GM21825 (cell line): Measurements from ENCODE around the gene CCDC159.
"Not testable (repeated sequence)": the region's sequence is repeated elsewhere in the genome, so short reads cannot be mapped to it uniquely, and the experiment has no call there.

Source experiments
- ATAC-seq: cut with Tn5 transposase; IDR thresholded peaks from one replicate; pipeline ENCODE4 v1.9.1; 2021; ENCODE audit warnings: mild to moderate bottlenecking, moderate library complexity; ENCODE audit not compliant: unreplicated experiment

Gene CCDC159

DNA sequence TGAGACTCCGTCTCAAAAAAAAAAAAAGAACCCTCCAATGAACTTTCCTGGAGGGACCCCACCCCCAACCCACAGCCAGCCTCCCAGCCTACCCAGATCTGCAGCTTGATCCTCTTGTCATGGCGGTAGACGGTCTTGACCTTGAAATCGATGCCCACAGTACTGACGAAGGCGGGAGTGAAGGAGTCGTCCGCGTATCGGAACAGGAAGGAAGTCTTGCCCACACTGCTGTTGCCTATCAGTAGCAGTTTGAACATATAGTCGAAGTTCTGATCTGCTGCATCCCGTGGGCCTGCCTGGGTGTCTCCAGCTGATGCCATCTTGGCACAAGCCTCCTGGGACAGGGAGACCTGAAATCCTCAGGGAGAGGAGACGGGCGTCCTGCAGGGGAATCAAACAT, 9.2 kb upstream of the CCDC159 start:
- no peak for ATAC-seq

DNA sequence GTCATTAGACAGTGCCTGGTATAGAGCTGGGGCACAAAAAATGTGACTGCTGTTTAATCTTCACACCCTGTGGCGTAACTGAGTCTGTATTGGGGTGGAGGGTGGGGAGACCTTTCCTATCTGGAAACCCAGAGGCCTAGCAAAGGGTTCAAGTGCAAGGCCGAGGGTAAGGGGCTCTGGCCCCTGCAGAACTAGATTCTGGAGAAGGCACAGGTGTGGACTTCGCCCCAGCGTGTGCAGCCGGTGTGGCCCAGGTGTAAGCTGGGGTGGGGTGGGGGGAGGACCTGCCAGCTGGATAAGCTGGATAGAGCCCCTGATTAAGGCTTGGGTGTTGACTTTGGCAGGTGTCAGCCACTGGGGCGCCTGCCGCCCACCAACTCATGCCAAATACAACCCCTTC, 8.2 kb upstream of the CCDC159 start:
- no peak for ATAC-seq

- no peak for ATAC-seq
Measured at GRCh38 chr19:11338569-11339253, 7.6 kb upstream of the CCDC159 start.

DNA sequence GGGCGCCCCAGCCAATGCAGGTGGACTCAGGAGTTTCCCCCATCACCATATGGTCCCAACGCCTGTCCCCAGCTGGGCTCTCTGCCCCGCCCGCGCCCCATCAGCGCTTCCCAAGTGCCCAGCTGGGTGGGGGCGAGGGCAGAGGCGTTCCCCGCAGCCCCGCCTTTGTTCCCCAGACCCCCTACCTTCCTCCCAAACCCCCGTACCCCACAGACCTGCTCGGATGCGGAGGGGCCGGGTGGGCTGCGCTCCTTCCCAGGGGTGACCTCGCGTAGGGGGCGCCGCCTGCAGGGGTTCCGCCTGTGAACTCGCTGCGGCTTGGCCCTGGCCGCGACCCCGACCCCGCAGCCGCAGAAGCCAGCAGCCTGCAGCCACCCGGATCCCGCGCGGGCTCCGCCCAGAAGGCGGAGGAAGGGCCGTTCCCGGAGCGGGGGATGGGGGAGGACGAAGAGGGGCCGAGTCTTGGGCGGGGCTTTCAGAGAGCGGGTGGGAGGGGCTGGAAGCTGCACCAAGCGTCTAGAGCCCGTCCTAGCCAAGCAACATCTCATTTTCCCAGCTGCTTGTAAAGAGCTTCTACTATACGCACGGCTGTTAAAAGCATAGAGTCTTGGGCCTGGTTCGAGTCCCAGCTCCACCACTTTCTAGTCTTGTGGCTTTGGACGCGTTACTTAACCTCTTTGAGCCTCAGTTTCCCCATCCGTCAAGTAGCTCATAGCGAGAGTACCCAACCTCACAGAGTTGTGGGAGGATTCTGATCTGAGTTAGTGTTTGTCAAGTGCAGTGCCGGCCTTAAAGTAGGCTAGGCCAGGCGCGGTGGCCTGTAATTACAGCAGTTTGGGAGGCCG, 6.8 kb upstream of the CCDC159 start, which contains the start of gene RAB3D:
Gene RAB3D, minus strand, starts transcription at position 404 of the 845 bp plus-strand sequence. CDS start 2,258 bp downstream, outside the sequence.
- peak; percentile 65 for ATAC-seq

DNA sequence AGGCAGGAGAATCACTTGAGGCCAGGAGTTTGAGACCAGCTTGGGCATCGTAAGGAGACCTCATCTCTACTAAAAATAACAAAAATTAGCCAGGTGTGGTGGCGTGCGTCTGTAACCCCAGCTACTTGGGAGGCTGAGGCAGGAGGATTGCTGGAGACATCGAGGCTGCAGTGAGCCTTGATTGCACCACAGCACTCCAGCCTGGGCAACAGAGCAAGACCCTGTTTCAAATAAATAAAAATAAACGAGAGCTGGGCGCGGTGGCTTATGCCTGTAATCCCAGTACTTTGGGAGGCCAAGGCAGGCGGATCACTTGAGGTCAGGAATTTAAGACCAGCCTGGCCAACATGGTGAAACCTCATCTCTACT, 6.2 kb upstream of the CCDC159 start:
- ATAC-seq: not testable (repeated sequence)

GRCh38 chr19:11342429-11342828, 3.9 kb upstream of the CCDC159 start:
- ATAC-seq: no peak

DNA sequence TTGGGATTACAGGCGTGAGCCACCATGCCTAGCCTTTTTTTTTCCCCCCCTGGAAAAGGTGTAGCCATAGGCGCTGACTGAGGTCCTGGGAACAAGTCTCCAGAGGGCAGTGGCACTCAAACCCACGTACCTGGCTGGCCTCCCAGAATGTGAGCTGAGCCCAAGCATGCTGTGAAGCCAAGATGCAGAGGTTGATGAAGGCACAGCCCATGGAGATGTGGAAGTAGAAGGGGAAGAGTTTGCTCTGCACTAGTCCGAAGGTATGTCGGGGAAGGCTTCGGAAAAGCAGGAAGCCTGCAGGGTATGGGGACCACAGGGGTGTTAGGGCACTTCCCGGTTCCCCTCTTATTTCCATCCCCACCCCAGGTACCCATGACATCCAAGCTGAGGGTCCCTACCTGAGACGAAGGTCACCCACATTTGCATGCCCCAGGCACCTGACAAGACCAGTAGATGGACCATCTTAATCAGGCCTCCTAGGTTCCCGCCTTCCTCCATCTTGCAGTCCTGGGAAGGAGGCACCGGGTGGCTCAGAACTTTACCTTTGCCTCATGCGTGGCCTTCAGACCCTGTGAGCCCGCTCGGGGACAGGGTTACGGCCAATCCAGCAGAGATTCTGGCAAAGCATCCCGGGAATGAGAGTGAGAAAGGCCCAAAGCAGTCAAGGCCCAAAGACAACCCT, 1.1 kb upstream of the CCDC159 start:
- no peak for ATAC-seq

- no peak for ATAC-seq
Measured at GRCh38 chr19:11347546-11348039, 1.3 kb downstream of the CCDC159 start.

DNA sequence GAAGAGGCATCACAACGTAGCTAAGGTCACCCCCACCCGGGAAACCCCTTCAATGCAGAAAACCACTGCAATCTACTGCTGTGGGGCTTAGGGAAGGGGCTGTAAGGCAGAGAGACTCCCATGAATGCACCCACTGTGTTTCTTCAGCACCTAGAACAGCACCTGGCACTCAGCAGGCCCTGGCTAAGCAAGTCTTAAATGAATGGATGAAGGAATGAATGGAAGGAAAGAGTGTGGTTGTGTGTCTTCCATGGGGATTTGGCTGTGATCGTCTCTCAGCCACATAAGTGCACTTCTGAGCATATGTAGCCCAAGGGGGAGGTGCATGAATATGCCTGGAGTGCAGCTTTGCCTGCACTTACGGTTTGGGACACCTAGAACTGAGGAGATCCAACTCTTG, 2.9 kb downstream of the CCDC159 start:
- no peak for ATAC-seq

DNA sequence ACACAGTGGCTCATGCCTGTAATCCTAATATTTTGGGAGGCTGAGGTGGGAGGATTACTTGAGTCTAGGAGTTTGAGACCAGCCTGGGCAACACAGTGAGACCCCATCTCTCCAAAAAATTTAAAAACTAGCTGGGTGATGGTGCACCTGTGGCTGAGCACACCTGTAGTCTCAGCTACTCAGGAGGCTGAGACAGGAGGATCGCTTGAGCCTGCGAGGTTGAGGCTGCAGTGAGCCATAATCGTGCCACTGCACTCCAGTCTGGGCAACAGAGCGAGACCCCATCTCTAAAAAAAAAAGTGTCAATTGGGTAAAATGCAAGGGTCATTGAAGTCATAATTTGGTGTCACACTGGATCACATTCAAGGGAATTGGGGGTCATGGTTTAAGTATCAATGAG, 7.8 kb downstream of the CCDC159 start:
- not testable (repeated sequence) for ATAC-seq

DNA sequence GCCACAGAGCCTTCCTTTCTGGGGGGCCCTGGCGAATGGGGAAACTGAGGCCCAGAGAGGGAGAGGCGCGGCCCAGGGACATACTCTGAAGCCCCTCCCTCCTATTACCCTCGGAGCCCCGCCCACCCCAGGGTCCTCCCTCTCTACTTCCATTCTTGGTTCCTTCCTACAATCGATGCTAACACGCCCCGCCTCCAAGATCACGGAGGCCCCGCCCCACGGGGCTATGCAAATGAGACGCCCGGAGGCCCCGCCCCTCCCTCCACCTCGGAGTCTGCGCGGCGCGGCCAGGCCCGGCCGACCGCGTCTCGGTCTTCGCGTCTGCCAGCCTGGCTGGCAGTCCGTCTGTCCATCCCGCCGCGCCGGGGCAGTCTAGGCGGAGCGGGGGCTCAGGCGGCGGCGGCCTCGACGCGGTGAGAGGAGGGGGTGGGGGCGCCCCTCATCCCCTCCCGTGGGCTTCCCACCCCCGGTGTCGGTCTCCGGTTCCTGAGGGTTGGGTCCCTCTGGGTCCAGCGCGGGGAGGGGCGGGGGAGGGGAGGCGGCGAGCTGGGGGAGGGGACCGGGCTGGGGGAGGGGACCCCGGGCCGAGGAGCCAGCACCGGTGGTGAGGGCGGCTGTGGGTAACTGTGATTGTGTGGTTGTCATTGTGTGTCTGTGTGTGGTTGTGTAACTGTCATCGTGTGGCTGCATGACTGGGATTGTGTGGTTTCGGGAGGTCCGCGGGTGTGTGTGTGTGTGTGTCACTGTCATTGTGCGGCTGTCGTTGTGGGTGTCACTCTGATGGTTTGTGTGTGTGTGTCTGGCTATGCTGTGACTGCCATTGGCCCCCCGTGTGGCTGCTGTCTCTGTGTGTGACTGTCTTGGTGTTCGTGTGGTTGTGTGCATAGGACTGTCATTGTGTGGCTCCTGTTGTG, 9.1 kb downstream of the CCDC159 start, which contains the start of gene PLPPR2:
Gene PLPPR2, plus strand, starts transcription at position 273 of the 914 bp plus-strand sequence. CDS start 2,242 bp downstream, outside the sequence.
- ATAC-seq: peak; percentile 45

DNA sequence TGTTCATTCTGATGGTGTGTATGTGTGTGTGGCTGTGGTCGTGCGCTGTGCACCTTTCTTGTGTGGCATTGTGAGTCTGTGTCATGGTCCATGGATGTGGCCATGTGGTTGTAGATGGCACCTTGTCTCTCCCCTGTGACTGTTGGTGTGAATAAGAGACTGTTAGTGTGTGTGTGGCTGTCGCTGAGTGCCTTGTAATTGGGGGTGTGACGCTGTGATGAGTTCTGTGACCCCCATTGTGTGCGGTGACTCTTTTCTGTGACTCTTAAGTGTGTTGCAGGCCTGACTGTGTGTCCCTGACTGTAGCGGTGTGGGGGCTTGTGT, 9.7 kb downstream of the CCDC159 start:
- no peak for ATAC-seq

DNA sequence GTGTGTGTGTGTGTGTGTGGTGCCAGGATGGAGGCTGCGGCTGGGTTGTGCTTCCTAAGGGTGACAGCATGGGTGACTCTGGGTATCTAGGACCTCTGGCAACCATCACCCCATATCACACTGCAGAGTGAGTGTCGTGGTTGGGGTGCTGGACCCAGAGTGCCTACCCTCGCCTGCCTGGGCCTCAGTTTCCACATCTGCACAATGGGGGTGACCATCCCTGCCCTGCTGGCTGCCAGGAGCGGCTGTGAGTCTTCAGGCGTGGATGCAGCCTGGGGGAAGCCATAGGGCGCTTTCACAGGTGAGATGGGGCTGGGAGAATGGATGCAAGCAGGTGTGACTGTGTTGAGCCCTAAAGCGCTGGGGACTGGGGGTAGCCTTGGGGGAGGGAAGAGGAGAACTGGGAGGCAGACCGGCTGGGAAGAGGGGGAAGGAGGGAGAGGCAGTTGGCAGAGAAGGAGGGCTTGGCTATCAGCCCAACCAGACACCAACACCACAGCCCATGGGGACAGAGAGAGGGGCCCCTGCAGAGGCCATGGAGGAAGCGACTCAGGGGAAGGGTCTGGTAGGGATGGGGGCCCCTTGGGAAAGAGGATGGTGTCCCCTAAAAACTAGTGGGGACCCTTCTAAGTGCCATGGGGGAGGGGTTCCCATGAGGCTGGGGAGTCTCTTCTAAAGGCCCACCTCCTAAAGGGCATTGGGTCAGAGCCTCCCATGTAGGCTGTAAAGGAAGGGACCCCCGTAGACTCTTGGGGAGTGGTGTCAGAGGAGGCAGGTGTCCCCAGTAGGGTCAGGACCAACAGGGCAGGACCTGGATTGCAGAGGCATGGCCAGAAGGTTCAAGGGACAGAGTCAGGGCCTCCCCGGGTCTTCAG, 10.6 kb downstream of the CCDC159 start:
- no peak for ATAC-seq

GRCh38 chr19:11359421-11359820, 13.1 kb downstream of the CCDC159 start:
- no peak for ATAC-seq

- ATAC-seq: no peak
Measured at GRCh38 chr19:11361037-11361770, 14.9 kb downstream of the CCDC159 start.

DNA sequence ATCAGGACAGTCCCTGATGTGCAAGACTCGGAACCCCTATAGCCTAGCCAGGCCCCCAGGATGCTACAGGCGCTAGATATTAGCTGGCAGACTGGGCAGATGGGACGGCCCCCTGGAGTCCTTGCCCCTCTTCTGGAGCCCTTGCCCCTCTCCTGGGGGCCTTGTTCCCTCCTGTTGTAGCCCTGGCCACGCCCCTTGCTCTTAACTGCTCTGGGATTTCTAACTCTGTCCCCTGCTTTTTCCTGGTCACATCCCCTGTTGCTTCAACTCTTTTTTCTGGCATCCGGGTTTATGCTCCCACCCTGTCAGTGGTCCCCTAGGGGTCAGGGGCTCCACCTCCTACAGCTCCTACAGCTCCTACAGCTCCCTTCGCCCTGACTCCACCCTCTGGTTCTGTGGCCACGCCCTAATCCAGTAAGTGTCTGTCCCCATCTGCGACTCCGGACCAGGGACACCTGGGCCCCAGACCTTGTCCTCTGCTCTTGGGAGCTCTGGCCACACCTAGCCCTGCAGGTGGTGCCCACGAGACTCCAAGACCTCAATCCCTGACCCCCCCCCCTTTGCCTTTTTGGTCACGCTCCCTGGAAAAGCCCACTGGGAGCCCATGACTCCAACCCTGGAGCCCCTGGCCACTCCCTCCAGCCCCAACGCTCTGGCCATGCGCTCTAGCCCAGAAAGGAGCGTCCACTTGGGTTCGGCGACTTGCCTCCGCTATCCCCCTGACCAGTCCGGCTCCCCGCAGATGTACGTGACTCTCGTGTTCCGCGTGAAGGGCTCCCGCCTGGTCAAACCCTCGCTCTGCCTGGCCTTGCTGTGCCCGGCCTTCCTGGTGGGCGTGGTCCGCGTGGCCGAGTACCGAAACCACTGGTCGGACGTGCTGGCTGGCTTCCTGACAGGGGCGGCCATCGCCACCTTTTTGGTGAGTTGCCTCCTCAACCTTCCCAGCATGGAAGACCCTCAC, 15.7 kb downstream of the CCDC159 start:
- ATAC-seq: no peak

- ATAC-seq: no peak
Measured at GRCh38 chr19:11363881-11364280, 17.6 kb downstream of the CCDC159 start.
